ENCODE results near the gene ARL8B. TPM values are rescaled to one million over a fixed set of nuclear protein-coding genes. Genes with fewer than 3 reads are reported as not detected.

ARL8B gene
- total and polyA plus RNA-seq, 9 of the 15 experiments (the other 6 are each of a cell fraction or from before 2014, with no cell fraction given), result 28.5 to 99.4 (median 77.2) TPM

- TF ChIP-seq DDX20 (tag; IDR thresholded peaks at IDR 0.05; ENCODE audit: low read depth) (no peak), PHB2 (IDR thresholded peaks at IDR 0.05; ENCODE audit: low read depth) (0 out of 2 replicates have a peak, but pooled peaks have one; percentile 26), NCOA1 (IDR thresholded peaks at IDR 0.05; ENCODE audit: low read depth) (peak; percentile 59; the same call in 1 of the 2 replicates), LEF1 (IDR thresholded peaks at IDR 0.05) (peak; percentile 34; the same call in 1 of the 2 replicates), ATF3 (IDR thresholded peaks at IDR 0.05) (peak; percentile 80), ATF3 (CRISPR knock-in tag; conservative IDR thresholded peaks at IDR 0.05) (no peak), TOE1 (IDR thresholded peaks at IDR 0.05; ENCODE audit: borderline replicate concordance) (peak; percentile 66), TOE1 (CRISPR knock-in tag; IDR thresholded peaks at IDR 0.05; ENCODE audit: borderline replicate concordance, low read depth) (no peak), EHMT2 (IDR thresholded peaks at IDR 0.05) (0 out of 2 replicates have a peak, but pooled peaks have one; percentile 18), ZNF512 (tag; IDR thresholded peaks at IDR 0.05) (peak; percentile 90), ZNF780A (CRISPR knock-in tag; IDR thresholded peaks at IDR 0.05) (no peak), HDAC1 (IDR thresholded peaks at IDR 0.05) (peak in 1 of 2 experiments; percentile 62; a peak in 2 of 4 replicates), FOXJ2 (tag; IDR thresholded peaks at IDR 0.05) (no peak), DIDO1 (tag; IDR thresholded peaks at IDR 0.05; ENCODE audit: low read depth) (0 out of 2 replicates have a peak, but pooled peaks have one; percentile 15), JUND (IDR thresholded peaks at IDR 0.05; ENCODE audit: borderline replicate concordance, low read depth, low read length) (peak; percentile 41; the same call in 1 of the 2 replicates), JUND (tag; IDR thresholded peaks at IDR 0.05; ENCODE audit: borderline replicate concordance, low read depth, low read length) (peak; percentile 53; the same call in 1 of the 3 replicates), ESRRB (CRISPR knock-in tag; IDR thresholded peaks at IDR 0.05; ENCODE audit: borderline replicate concordance) (no peak), MTA2 (IDR thresholded peaks at IDR 0.05; ENCODE audit: low read depth) (0 out of 2 replicates have a peak, but pooled peaks have one; percentile 17), ZSCAN32 (CRISPR knock-in tag; IDR thresholded peaks at IDR 0.05) (no peak), ZNF75A (CRISPR knock-in tag; IDR thresholded peaks at IDR 0.05) (no peak), MBD2 (IDR thresholded peaks at IDR 0.05; ENCODE audit: borderline replicate concordance, low read depth) (no peak), HDGF (IDR thresholded peaks at IDR 0.05) (peak; percentile 75; the same call in 1 of the 2 replicates), ZNF785 (CRISPR knock-in tag; IDR thresholded peaks at IDR 0.05) (no peak), DACH1 (IDR thresholded peaks at IDR 0.05; ENCODE audit: partially characterized antibody) (no peak), GABPB1 (CRISPR knock-in tag; IDR thresholded peaks at IDR 0.05) (no peak), CTBP1 (IDR thresholded peaks at IDR 0.05; ENCODE audit: borderline replicate concordance) (peak; percentile 66), EGR1 (conservative IDR thresholded peaks at IDR 0.05) (no peak), TRIM24 (IDR thresholded peaks at IDR 0.05) (peak; percentile 17 to 37; a peak in 2 of 4 replicates)
- TF ChIP-seq, protein P1, sequence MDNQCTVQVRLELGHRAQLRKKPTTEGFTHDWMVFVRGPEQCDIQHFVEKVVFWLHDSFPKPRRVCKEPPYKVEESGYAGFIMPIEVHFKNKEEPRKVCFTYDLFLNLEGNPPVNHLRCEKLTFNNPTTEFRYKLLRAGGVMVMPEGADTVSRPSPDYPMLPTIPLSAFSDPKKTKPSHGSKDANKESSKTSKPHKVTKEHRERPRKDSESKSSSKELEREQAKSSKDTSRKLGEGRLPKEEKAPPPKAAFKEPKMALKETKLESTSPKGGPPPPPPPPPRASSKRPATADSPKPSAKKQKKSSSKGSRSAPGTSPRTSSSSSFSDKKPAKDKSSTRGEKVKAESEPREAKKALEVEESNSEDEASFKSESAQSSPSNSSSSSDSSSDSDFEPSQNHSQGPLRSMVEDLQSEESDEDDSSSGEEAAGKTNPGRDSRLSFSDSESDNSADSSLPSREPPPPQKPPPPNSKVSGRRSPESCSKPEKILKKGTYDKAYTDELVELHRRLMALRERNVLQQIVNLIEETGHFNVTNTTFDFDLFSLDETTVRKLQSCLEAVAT (IDR thresholded peaks at IDR 0.05), result peak in 1 of 2 experiments; percentile 52; a peak in 1 of 4 replicates
Observed at GRCh38 chr3:5115506-5116162, 6.5 kb upstream of the ARL8B start (continued).

Data from K562 (cell line).